GM19043 (cell line): ENCODE measurements around the gene SARDH.
"Not testable (repeated sequence)": the region's sequence is repeated elsewhere in the genome, so short reads cannot be mapped to it uniquely, and the experiment has no call there.

Source experiments
- ATAC-seq: cut with Tn5 transposase; IDR thresholded peaks from one replicate; pipeline ENCODE4 v1.9.1; 2021; ENCODE audit warnings: low read depth; ENCODE audit not compliant: unreplicated experiment

SARDH gene

DNA sequence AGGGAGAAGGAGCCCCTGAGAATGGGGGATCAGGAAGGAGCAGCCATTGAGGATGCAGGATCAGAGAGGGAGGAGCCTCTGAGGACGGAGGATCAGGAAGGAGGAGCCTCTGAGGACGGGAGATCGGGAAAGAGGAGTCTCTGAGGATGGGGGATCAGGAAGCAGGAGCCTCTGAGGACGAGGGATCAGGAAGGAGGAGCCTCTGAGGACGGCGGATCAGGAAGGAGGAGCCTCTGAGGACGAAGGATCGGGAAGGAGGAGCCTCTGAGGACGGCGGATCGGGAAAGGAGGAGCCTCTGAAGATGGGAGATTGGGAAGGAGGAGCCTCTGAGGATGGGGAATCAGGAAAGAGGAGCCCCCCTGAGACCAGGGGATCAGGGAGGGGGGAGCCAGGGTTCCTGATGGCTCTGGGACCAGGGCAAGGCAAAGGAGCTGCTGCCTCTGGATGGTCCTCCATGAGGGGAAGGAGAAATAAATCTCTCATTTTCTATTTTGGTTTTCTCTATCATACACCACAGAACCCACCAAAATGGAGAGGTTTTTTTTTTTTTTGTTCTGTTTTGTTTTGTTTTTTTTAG is 22.6 kb upstream of the SARDH start:
- ATAC-seq = no peak

DNA sequence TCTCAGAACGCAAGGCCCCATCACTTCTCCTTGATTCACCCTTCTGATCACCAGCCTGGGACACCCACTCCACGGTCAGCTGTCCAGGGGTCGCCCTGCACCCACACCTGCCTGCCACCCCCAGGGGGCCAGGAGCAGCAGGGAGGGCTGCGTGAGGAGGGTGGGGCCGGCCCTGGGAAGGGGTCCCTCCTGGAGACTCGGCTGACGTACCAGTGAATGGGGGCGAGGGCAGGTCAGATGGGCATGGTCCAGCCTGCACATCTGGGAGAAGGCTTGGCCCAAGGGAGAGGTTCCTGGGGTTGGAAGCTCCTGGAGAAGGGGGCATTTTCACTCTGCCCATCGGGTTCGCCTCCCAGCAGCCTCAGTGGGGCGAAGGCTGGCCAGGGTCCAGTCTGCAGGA is 21.8 kb upstream of the SARDH start:
- ATAC-seq = no peak

DNA sequence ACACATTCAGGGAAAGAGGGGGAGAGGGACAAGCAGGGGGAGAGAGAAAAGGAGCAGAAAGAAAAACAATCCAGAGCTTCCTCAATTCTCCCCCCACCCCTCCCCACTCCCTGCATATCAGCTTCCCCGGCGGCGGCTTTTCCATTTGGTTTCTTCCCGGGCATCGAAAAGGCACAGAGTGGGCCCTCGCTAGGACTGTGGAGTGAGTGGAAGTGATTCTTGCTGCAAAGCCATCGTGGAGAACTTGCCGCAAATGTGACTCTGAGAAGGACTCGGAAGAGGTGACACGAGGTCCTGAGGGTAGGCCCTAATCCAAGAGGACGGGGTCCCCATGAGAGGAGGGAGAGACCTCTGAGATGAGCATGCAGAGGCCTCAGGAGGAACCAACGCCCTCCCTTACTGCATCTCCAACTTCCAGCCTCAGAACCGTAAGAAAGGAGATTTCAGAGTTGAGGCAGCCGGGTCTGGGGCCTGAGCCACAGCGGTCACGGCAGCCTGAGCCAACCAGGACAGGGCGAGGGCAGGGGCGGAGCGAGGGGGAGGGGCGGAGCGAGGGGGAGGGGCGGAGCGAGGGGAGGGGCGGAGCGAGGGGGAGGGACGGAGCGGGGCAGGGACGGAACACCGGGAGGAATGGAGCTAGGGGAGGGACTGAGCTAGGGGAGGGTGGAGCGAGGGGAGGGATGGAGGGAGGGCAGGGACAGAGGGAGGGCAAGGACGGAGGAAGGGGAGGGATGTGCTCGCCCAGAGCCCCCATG is 21.2 kb upstream of the SARDH start:
- no peak for ATAC-seq

DNA sequence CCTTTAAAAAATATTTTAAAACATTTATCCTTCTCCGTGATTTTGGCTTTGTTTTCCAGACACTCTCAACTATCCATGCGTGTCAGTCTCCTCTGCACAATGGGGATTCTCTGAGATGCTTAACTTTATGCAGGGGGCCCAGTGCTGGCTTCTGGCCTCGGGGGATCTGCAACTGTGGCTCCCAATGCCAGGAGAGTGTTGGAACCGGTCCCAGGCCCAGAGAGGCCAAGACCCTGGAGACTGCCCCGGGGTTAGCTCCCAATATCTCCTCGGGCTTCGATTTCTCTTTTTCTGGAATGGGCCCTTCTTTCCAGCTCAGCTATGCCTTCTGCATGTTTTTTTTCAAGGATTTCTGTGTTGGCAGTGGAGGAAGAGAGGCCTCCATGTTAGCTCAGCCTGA is 20.1 kb upstream of the SARDH start:
- ATAC-seq = no peak

DNA sequence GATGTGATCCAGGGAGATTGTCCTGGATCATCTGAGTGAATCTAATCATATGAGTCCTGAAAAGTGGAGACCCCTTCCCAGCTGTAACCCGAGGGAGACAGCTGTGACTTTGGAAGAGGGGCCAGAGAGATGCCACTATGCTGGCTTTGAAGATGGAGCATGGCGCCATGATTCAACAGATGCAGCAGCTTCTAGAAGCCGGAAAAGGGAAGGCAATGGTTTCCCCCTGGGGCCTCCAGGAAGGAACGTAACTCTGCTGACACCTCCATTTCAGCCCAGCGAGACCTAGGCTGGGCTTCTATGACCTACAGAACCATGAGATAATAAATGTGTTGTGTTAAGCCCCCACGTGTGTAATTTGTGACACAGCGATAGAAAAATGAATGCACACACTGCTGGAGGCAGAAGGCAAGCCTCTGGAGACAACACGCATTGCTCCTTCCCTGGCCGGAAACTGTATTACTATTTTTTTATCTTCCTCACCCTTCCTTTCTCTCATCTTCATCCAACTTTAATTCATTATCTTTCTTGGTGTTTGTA is 16.6 kb upstream of the SARDH start:
- no peak for ATAC-seq

DNA sequence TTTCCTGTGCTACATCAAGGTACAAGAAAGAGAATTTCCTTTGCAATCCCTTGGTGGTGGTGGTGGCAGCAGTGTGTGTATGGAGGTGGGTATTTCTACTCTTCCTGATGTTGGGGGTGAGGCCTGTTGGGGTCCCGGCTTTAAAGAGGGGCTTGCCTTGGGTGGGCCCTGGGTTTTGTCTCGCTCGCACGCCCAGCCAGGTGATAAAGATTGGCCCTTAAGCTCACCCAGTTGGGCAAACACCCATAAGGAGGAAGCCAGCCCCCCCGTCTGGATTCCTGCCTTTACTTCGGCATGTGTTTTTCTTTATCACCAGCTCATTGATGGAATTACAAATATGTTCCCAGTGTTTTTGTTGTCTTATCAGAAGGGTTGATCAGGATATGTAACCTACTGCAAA is 16.0 kb upstream of the SARDH start:
- ATAC-seq = no peak

DNA sequence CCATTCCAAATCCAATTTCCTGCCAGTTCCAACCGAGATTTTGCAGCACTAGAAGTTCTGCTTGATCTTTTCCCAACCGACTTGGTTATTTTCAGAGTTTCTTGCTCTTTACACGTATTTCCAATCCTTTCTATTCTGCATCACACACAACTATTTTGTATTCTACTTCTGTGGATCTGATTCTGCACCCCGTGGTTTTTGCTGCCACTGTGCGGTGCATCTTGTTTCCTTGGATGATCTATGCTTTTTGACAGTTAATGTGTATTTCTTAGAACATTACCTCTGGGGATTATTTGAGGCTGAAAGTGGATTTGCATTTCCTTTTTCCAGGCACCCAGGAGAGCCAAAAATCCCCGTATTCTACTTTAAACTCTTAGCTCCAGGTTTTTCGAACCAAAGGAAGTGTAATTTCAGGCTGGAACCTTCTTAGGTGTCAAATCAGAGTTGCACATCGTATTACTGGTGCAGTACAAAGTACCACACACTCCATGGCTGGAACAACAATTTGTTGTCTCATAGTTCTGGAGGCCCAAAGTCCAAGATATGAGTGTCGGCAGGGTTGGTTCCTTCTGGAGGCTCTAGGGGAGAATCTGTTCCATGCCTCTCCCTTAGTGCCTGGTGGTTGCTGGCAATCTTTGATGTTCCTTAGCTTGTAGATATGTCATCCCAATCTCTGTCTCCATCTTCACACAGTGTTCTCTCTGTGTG is 14.7 kb upstream of the SARDH start:
- no peak for ATAC-seq

DNA sequence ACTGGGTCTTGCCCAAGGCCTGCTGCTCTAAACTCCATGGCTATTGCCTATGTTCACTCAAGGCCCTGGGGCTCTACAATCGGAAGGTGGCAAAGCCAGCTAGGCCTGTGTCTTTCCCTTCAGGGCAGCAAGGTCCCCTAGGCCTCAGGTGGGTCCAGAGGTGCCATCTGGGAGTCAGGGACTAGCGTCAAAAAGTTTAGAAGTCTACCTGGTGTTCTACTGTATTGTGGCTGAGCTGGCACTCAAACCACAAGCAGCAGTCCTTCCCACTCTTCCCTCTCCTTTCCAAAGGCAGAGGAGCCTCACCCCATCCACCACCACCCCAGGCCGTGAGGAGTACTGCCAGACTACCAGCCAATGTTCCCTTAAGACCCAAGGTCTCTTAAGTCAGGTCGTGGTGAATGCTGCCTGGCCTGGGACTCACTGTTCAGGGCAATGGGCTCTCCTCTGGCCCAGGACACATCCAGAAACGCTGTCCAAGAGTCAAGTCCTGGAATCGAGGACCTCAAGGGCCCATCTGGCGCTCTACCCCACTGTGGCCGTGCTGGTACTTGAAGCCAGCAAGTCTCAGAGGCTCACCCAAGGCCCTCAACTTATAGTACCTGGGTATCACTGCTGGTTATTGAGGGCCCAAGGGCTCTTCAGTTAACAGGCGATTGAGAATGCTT is 13.0 kb upstream of the SARDH start:
- no peak for ATAC-seq

DNA sequence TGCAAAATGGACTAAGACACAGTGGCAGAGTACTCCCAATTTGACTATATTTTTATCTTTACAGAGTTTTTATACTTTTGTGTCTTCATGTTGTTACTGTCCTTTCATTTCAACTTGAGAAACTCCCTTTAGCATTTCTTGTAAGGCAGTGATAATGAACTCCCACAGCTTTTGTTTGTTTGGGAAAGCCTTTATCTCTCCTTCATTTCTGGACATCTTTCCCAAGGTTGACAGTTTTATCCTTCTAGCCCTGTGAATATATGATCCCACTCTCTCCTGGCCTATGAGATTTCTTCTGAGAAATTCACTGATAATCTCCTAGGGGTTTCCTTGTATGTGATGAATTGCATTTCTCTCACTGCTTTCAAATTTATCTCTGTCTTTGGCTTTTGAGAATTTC is 9.2 kb upstream of the SARDH start:
- no peak for ATAC-seq

DNA sequence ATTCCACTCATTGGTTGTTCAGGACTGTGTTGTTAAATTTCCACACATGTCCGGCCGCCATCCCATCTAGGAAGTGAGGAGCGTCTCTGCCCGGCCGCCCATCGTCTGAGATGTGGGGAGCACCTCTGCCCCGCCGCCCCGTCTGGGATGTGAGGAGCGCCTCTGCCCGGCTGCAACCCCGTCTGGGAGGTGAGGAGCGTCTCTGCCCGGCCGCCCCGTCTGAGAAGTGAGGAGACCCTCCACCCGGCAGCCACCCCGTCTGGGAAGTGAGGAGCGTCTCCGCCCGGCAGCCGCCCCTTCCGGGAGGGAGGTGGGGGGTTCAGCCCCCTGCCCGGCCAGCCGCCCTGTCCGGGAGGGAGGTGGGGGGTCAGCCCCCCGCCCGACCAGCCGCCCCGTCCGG is 6.4 kb upstream of the SARDH start:
- ATAC-seq = not testable (repeated sequence)

DNA sequence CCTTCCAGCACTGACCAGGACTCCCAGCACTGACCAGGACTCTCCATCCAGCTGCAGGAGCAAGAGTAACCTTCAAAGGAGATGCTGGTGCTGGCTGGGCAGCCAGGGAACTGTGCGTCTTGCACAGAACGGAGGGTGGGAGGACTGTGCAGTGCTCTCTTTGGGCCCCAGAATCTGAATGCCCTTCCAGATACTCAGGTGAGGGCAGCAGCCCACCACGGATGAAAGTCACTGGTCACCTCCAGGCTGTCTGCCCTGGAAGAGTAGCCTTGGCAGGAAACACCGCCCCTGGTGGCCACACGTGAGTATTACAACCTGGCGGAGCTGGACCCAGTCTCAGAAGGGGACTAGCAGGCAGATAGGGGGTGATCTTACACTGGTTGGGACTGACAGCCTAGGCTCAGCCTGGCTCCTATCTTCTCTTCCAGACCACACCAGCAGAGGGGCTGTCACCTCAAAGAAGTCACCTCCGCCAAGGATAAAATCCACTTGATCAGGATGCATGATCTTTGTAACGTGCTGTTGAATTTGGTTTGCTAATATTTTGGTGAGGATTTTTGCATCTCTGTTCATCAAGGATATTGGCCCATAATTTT is 4.8 kb upstream of the SARDH start:
- ATAC-seq = no peak

DNA sequence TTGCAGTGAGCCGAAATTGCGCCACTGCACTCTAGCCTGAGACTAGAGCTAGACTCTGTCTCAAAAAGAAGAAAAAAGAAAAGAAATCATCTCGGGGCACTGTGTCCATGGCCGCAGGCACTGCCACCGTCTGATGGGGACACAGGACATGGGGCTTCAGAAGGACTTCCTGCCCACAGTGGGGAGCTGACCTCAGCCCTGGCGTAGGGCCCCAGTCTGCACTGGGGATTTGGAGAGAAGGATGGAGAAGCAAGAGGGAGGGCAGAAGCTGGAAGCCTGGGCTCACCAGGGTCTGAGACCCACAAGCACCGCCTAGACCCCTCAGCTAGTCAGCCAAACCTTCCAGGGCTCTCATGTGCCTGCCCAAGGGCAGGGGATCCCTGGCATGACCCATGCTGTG is 4.1 kb upstream of the SARDH start:
- ATAC-seq = no peak

DNA sequence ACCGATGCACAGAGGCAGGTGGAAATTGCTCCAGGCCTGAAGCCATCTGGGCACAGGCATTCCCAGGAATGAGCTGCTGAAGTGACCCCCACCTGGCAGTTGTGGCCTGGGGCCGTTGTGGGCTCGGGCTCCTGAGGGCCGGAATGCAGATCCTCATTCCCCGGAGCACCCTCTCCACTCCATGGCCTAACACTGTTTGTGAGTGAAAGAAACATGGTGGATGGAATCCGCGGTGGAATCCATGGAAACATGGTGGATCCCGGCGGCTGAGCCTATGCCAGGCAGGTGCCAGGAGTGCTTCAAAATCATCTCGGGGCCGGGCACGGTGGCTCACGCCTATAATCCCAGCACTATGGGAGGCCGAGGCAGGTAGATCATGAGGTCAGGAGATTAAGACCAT is 3.6 kb upstream of the SARDH start:
- ATAC-seq = no peak

DNA sequence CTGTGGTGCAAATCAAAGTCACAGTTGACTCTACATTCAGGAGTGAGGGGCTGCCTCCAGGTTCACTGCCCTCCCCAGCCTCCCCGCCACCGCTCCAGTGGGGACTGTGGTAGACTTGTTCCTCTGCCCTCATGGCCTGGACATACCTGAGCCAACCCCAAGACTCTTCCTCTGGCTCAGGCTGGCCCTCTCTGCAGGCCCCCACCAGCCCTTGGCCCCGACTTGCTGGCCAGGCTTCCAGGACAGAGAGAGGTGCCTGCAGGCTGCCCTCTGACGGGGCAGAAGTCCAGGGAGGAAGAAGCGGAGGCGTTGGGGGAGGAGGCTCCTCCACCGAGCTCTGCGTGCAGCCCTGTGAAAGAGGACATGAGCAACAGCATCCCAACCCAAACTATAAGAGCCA is 2.8 kb upstream of the SARDH start:
- ATAC-seq = no peak

DNA sequence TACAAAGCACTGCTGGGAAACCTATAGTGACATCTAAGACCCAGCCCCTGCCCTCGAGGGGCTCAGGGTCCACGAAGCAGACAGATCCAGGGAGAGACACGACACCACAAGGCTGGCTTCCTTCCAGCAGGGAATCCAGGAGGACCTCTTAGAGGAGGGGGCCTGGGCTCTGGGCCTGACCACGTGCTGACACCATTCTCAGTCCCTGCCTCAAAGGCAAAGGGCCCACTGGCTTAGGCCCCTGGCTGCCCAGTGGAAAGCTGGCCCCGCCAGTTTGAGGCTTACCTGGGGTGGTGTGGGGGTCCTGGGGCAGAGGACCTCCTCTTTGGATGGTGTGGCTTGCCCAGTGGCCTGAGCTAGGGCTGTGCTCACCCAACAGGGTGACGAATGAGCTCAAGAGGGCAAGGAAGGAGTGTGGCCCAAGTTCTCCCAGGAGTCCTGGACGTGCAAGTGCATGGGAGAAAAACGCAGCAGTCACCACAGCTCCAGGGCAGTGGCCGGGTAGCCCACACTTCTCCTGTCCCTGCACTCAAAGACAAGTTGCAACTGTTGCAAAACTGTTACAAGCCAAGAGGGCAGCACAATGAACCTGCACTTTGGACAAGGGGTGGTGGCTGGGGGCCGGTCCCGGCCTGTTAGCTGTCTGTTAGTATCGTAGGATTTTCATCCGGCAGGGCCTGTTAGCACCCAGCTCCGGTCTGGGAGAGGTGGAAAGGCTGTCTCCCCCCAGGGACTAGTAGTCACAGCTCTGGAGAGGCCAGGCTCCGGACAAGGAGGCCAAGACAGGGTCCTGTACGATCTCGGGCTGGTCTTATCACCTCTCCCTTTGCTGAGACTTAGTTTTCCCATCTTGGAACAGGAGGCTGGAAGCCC is 1.5 kb upstream of the SARDH start:
- no peak for ATAC-seq

DNA sequence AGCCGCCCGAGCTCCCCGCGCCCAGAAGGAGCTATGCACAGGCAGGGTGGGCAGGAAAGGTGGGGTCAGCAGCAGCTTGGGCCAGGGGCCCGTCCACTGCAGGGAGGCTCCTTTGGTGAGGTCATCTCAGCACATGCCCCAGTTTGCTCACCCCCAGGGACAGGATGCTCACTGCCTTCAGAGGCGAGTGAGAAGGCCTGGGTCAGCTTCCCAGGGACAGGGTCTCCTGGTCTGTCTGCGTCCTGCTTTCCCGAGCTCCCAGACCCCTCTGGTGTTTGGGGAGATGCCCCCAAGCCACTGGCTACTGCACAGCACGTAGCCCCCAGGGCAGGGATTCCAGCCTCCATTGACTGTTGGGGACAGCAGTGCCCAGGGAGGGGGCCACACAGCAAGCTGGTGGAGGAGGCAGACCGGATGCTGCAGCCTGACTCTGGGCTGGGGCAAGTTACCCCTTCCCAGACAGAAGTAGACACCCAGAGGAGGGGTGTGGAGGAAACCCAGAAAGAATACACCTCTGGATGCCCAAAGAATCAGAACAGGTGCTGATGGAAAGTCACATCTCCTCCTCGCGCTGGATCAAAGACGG is 581 bp upstream of the SARDH start:
- no peak for ATAC-seq

DNA sequence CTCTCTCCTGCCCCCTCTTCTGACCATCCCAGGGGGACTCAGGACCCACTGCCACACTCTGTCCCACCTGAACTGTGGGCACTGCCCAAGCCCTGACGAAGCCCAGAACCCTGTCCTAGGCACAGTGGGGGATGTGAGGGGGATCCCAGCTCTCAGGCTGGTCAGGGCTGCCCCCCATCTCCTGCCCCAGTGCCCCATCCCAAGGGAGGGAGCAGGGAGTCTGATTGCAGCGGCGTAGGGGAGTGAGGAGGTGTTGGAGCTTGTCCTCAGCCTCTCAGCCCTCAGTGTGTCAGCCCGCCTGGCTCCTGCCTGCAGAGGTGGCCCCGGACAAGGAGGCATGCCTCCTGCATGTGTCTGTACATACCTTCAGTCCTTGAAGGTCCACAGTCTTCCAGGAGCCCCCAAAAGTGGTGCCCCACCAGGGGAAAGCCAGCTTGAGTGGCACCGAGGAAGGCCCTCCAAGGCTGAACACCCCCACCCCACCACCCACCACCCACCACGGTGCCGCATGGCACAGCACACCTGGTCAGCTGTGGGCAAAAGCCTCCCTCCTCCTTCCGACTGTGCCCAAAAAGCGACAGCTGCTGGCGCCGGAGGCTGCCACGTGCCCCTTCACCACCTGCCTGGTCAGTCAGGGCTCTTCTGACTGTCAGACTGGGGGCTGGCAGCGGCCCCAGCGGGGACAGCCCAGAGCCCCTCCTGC is 930 bp downstream of the SARDH start:
- no peak for ATAC-seq

DNA sequence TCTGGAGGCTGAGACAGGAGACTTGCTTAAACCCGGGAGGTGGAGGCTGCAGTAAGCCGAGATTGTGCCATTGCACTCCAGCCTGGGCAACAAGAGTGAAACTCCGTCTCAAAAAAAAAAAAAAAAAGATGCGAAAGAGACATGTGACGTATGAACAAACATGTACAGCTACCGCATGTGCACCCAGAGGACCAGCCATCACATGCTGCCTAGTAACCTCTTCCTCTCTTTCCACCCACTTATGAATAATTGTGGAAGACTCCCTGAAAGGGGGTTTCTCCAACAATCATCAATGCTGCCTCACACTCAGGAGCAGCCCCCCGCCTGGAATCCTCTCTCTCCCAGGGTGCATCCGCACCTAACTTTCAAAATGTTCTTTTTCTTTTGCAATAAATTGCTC is 2.2 kb downstream of the SARDH start:
- ATAC-seq = no peak

DNA sequence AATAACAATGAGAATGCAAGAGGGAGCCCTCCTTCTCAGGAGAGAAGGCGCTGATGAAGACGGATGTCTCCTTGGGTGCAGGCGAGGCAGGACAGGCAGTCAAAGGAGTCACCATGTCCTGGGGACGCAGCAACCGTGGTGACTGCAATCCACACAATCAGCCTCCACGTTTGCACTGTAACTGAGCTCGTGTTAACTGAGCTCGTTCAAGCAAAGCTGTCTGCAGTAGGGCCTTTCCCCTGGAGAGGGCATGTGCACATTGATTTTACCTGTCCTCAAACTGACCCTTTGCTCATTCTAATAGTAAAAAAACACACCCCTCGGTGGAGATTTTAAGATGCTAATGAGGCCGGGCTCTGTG is 2.8 kb downstream of the SARDH start:
- no peak for ATAC-seq
